ENCODE results near the gene AMBRA1. TPM values are rescaled to one million over a fixed set of nuclear protein-coding genes. Genes with fewer than 3 reads are reported as not detected.
A peak's percentile ranks its signal among the peaks of the same experiment; 100 is the strongest.

AMBRA1 gene
- total RNA-seq, 4 donors from 2014 or later = 20.0 to 28.9 (median 26.0) TPM

GRCh38 chr11:46456269-46457001 is 137.4 kb downstream of the AMBRA1 start:
- intact Hi-C loops (cut with DNase I) = no loop called here
- H3K27me3 ChIP-seq = no peaks in the 10 kb centered on the region
- no peaks in the 10 kb centered on the region for H3K9me3 ChIP-seq
- 73% methylated on average over 8 of the region's 8 CpGs for WGBS
- H3K27ac ChIP-seq (replicated peaks in 1 of 4) = no peak overlapping the region
- peaks cover 0 to 2% (median 0%) of the 10 kb centered on the region in 4 donors for H3K36me3 ChIP-seq
- H3K4me1 ChIP-seq = peaks cover 1 to 8% (median 5%) of the 10 kb centered on the region in 4 donors
- H3K4me3 ChIP-seq = no peak overlapping the region
- TF ChIP-seq POLR2AphosphoS5 (IDR thresholded peaks at IDR 0.05) = no peak
- TF ChIP-seq POLR2A (IDR thresholded peaks at IDR 0.05; ENCODE audit: low read depth) = no peak
- TF ChIP-seq CTCF (IDR thresholded peaks at IDR 0.05) = no peak
- no peak for TF ChIP-seq EP300 (IDR thresholded peaks at IDR 0.05)
- no peak for DNase-seq (ENCODE audit: extremely low spot score)

- 86% methylated on average over 1 of the region's 1 CpG for WGBS
- Histone ChIP-seq H3K27ac (replicated peaks in 1 of 4) (no peak overlapping the region), H3K4me3 (no peak overlapping the region), H3K36me3 (peaks cover 0 to 2% (median 0%) of the 10 kb centered on the region in 4 donors), H3K4me1 (peaks cover 7 to 14% (median 11%) of the 10 kb centered on the region in 4 donors), H3K27me3 (no peaks in the 10 kb centered on the region), H3K9me3 (no peaks in the 10 kb centered on the region)
- TF ChIP-seq POLR2A (IDR thresholded peaks at IDR 0.05; ENCODE audit: low read depth) (no peak), EP300 (IDR thresholded peaks at IDR 0.05) (no peak), CTCF (IDR thresholded peaks at IDR 0.05) (no peak), POLR2AphosphoS5 (IDR thresholded peaks at IDR 0.05) (no peak)
- no peak for DNase-seq (ENCODE audit: extremely low spot score)
- intact Hi-C loops (cut with DNase I) = no loop called here
Observed at GRCh38 chr11:46455834-46456233, 138.0 kb downstream of the AMBRA1 start.

- intact Hi-C loops (cut with DNase I) = no loop called here
- no peak overlapping the region for H3K27ac ChIP-seq (replicated peaks in 1 of 4)
- peaks cover 0 to 2% (median 0%) of the 10 kb centered on the region in 4 donors for H3K36me3 ChIP-seq
- no peaks in the 10 kb centered on the region for H3K27me3 ChIP-seq
- H3K4me3 ChIP-seq = no peak overlapping the region
- H3K4me1 ChIP-seq = peaks cover 7 to 22% (median 15%) of the 10 kb centered on the region in 4 donors
- no peak for DNase-seq (ENCODE audit: extremely low spot score)
- no peaks in the 10 kb centered on the region for H3K9me3 ChIP-seq
- 93% methylated on average over 4 of the region's 4 CpGs for WGBS
- no peak for TF ChIP-seq CTCF (IDR thresholded peaks at IDR 0.05)
- TF ChIP-seq EP300 (IDR thresholded peaks at IDR 0.05) = no peak
- no peak for TF ChIP-seq POLR2A (IDR thresholded peaks at IDR 0.05; ENCODE audit: low read depth)
- no peak for TF ChIP-seq POLR2AphosphoS5 (IDR thresholded peaks at IDR 0.05)
Observed at GRCh38 chr11:46452918-46453517, 140.8 kb downstream of the AMBRA1 start.

- no peak overlapping the region for H3K4me3 ChIP-seq
- TF ChIP-seq POLR2A (IDR thresholded peaks at IDR 0.05; ENCODE audit: low read depth) = no peak
- no peak for TF ChIP-seq POLR2AphosphoS5 (IDR thresholded peaks at IDR 0.05)
- no peak for TF ChIP-seq CTCF (IDR thresholded peaks at IDR 0.05)
- TF ChIP-seq EP300 (IDR thresholded peaks at IDR 0.05) = no peak
- peaks cover 8 to 34% (median 18%) of the 10 kb centered on the region in 4 donors for H3K4me1 ChIP-seq
- intact Hi-C loops (cut with DNase I) = no loop called here
- no peak for DNase-seq (ENCODE audit: extremely low spot score)
- H3K27me3 ChIP-seq = no peaks in the 10 kb centered on the region
- no peaks in the 10 kb centered on the region for H3K9me3 ChIP-seq
- H3K36me3 ChIP-seq = peaks cover 0 to 2% (median 0%) of the 10 kb centered on the region in 4 donors
- H3K27ac ChIP-seq (replicated peaks in 1 of 4) = peak overlapping the region in 3 of 4 donors; percentile 17 to 52 (median 32)
Observed at GRCh38 chr11:46451759-46452158, 142.1 kb downstream of the AMBRA1 start.
